ENCODE results near the gene FGF2.
"Not testable (repeated sequence)": the region's sequence is repeated elsewhere in the genome, so short reads cannot be mapped to it uniquely, and the experiment has no call there.

- TF ChIP-seq CTCF (IDR thresholded peaks at IDR 0.05); ZFX (IDR thresholded peaks at IDR 0.05; ENCODE audit: borderline replicate concordance): not testable (repeated sequence)
Measured at GRCh38 chr4:122844391-122844790, 17.8 kb downstream of the FGF2 start.
